Type B pancreatic cell (in vitro differentiated cells): ENCODE results near the gene CCDC85B. TPM values are rescaled to one million over a fixed set of nuclear protein-coding genes. Genes with fewer than 3 reads are reported as not detected.

ENCODE experiments used
- DNase-seq: peaks from one replicate; pipeline ENCODE4 v3.0.0; 2021; ENCODE audit warnings: mixed read lengths; ENCODE audit not compliant: unreplicated experiment; ENCODE audit errors: extremely low spot score
- H3K27ac Mint-ChIP-seq: 2 replicates; pipeline ENCODE4 v1.8.0; 2021; ENCODE audit warnings: mild to moderate bottlenecking, mixed read lengths
- H3K27me3 Mint-ChIP-seq: 2 replicates; pipeline ENCODE4 v1.8.0; 2021; ENCODE audit warnings: mixed read lengths
- H3K36me3 Mint-ChIP-seq: 2 replicates; pipeline ENCODE4 v1.8.0; 2021; ENCODE audit warnings: mixed read lengths
- H3K4me1 Mint-ChIP-seq: one replicate; pipeline ENCODE4 v1.8.0; 2021; ENCODE audit warnings: mixed read lengths; ENCODE audit not compliant: unreplicated experiment
- H3K4me3 Mint-ChIP-seq: 2 replicates; pipeline ENCODE4 v1.8.0; 2021; ENCODE audit warnings: mild to moderate bottlenecking, mixed read lengths
- H3K9me3 Mint-ChIP-seq: 2 replicates; pipeline ENCODE4 v1.8.0; 2021; ENCODE audit warnings: mixed read lengths
- CTCF ChIP-seq: fragments of 200-600 bp; sonication (generic); conservative IDR thresholded peaks from 2 replicates; pipeline ENCODE4 v1.5.0; 2021; ENCODE audit warnings: antibody characterized with exemption, mild to moderate bottlenecking
- total RNA-seq: library from RNA; stranded (reverse); gene quantifications from 2 replicates; pipeline ENCODE4 v1.2.1, GENCODE V29; 2021; ENCODE audit warnings: low replicate concordance

Gene CCDC85B
- total RNA-seq, 1 donor from 2014 or later, result 14.3 TPM

GRCh38 chr11:65851811-65852507, 38.5 kb upstream of the CCDC85B start:
- peaks cover 6% of the 10 kb centered on the region for H3K27me3 Mint-ChIP-seq
- H3K36me3 Mint-ChIP-seq, result peaks cover 38% of the 10 kb centered on the region
- DNase-seq, result no peak
- peak overlapping the region; percentile 47 for H3K4me3 Mint-ChIP-seq
- TF ChIP-seq CTCF, result no peak
- peaks cover 20% of the 10 kb centered on the region for H3K4me1 Mint-ChIP-seq
- H3K9me3 Mint-ChIP-seq, result no peaks in the 10 kb centered on the region
- H3K27ac Mint-ChIP-seq, result peak overlapping the region; percentile 60

- peaks cover 6% of the 10 kb centered on the region for H3K27me3 Mint-ChIP-seq
- H3K27ac Mint-ChIP-seq, result peak overlapping the region; percentile 86
- no peak for TF ChIP-seq CTCF
- peaks cover 38% of the 10 kb centered on the region for H3K36me3 Mint-ChIP-seq
- H3K4me3 Mint-ChIP-seq, result no peak overlapping the region
- no peaks in the 10 kb centered on the region for H3K9me3 Mint-ChIP-seq
- H3K4me1 Mint-ChIP-seq, result peaks cover 20% of the 10 kb centered on the region
- DNase-seq, result no peak
Observed at GRCh38 chr11:65852508-65853245, 37.8 kb upstream of the CCDC85B start.

GRCh38 chr11:65853246-65853979, 37.1 kb upstream of the CCDC85B start:
- peaks cover 20% of the 10 kb centered on the region for H3K4me1 Mint-ChIP-seq
- H3K27ac Mint-ChIP-seq, result peak overlapping the region; percentile 86
- H3K9me3 Mint-ChIP-seq, result no peaks in the 10 kb centered on the region
- no peak for TF ChIP-seq CTCF
- peaks cover 3% of the 10 kb centered on the region for H3K27me3 Mint-ChIP-seq
- no peak for DNase-seq
- peaks cover 38% of the 10 kb centered on the region for H3K36me3 Mint-ChIP-seq
- H3K4me3 Mint-ChIP-seq, result peak overlapping the region; percentile 82

DNA sequence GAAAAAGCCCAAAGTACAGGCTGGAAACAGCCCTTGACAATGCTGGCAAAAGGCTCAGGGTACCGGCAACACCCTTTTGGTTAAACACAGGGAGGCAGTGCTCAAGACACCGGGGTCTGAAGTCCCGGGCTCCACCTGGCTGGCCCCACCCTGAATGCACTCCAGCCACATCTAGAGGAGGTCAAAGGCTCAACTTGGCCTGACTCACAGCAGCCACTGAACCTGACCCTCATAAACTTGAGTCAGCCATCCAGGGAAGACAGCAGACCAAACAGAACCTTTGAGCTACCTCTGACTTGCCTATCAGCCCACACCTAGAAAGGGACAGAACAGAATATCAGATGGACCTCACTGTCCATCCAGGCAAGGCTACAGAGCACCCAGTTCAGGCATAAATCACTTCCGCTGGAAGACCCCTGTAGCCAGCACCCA, 36.3 kb upstream of the CCDC85B start:
- H3K27ac Mint-ChIP-seq, result peak overlapping the region; percentile 86
- H3K36me3 Mint-ChIP-seq, result peaks cover 38% of the 10 kb centered on the region

More for the DNA sequence above, 36.3 kb upstream of the CCDC85B start:
- no peak for TF ChIP-seq CTCF
- Mint-ChIP-seq H3K9me3 (no peaks in the 10 kb centered on the region), H3K4me1 (peaks cover 20% of the 10 kb centered on the region), H3K27me3 (peaks cover 3% of the 10 kb centered on the region), H3K4me3 (peak overlapping the region; percentile 82)
- DNase-seq, result no peak
